HG02798 (cell line): ENCODE data around the gene SPART.
"Not testable (repeated sequence)": the region's sequence is repeated elsewhere in the genome, so short reads cannot be mapped to it uniquely, and the experiment has no call there.

Experiments used
- ATAC-seq: cut with Tn5 transposase; IDR thresholded peaks from one replicate; pipeline ENCODE4 v1.9.1; 2021; ENCODE audit warnings: mild to moderate bottlenecking; ENCODE audit not compliant: unreplicated experiment, poor library complexity

Gene SPART

GRCh38 chr13:36323951-36324566, 22.1 kb downstream of the SPART start:
- ATAC-seq = no peak

- no peak for ATAC-seq
These were observed 22.8 kb downstream of the SPART start for GRCh38 chr13:36323408-36323807.

GRCh38 chr13:36319793-36320192, 26.4 kb downstream of the SPART start:
- not testable (repeated sequence) for ATAC-seq

GRCh38 chr13:36313047-36313969, 32.9 kb downstream of the SPART start:
- ATAC-seq = no peak

GRCh38 chr13:36310417-36311108, 35.6 kb downstream of the SPART start:
- ATAC-seq = peak; percentile 63

GRCh38 chr13:36302289-36302688, 43.9 kb downstream of the SPART start:
- ATAC-seq = no peak

- not testable (repeated sequence) for ATAC-seq
These were observed 46.7 kb downstream of the SPART start for GRCh38 chr13:36299469-36299868.

GRCh38 chr13:36298535-36299068, 47.6 kb downstream of the SPART start:
- no peak for ATAC-seq

- ATAC-seq = peak; percentile 81
These were observed 48.5 kb downstream of the SPART start, which contains the start of gene CCDC169 for GRCh38 chr13:36297366-36298338. Gene CCDC169, minus strand, starts transcription at chr13:36297814. Its CDS starts 95 bp downstream, at chr13:36297719.

GRCh38 chr13:36294096-36294495, 52.1 kb downstream of the SPART start:
- no peak for ATAC-seq

GRCh38 chr13:36293497-36293896, 52.7 kb downstream of the SPART start:
- ATAC-seq = no peak

- ATAC-seq = no peak
These were observed 57.3 kb downstream of the SPART start for GRCh38 chr13:36288794-36289391.

- ATAC-seq = no peak
These were observed 60.2 kb downstream of the SPART start for GRCh38 chr13:36286006-36286405.

GRCh38 chr13:36282821-36283432, 63.3 kb downstream of the SPART start:
- ATAC-seq = no peak

- ATAC-seq = peak; percentile 57
These were observed 70.8 kb downstream of the SPART start for GRCh38 chr13:36275190-36276002.

- no peak for ATAC-seq
These were observed 72.8 kb downstream of the SPART start for GRCh38 chr13:36273431-36273830.

- no peak for ATAC-seq
These were observed 84.2 kb downstream of the SPART start for GRCh38 chr13:36261976-36262375.

GRCh38 chr13:36261011-36261410, 85.2 kb downstream of the SPART start:
- no peak for ATAC-seq
